Stromal cell of bone marrow (primary cell): ENCODE measurements around the gene C22orf39.

Experiments used
- DNase-seq: peaks from one replicate; pipeline ENCODE4 v3.0.0-alpha.2; 2012; ENCODE audit warnings: low read depth

Gene C22orf39

GRCh38 chr22:19398206-19398605 lies 49.3 kb downstream of the C22orf39 start:
- DNase-seq: peak; percentile 15

DNA sequence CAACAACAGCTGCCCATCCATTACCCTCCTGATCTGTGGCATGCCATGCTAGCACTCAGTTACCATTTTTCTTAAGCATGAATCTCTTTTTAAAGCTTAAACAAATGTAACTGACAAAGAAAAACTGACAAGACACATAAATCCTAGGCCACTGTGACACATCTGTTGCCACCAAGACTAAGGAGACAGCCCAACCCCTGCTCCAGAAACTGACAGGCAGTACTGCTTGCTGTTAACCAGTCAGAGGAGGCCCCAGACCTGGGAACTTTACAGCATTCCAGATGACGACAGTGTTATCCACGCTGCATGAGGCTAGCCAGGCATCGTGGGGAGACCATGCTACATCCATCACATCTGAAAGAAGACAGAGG lies 49.8 kb downstream of the C22orf39 start:
- DNase-seq: no peak

- no peak for DNase-seq
Observed at GRCh38 chr22:19396934-19397733, 50.4 kb downstream of the C22orf39 start.

DNA sequence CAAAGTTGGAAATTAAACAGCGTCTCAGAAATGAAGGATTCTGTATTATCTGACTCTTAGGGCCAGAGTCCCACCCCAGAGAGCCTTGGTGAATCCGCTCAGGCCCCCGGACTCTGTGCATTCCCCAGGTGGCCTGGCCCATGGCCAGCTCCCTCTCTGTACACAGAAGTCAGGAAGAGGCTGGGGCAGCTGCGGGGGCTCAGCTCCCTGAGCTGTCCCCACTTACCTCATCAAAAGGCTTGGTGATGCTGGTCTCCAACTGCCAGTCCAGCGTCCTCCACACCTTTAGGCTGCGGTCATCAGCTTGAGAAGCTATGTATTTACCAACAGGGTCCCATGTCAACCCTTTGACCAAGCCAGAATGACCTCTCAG lies 51.0 kb downstream of the C22orf39 start:
- DNase-seq: no peak

DNA sequence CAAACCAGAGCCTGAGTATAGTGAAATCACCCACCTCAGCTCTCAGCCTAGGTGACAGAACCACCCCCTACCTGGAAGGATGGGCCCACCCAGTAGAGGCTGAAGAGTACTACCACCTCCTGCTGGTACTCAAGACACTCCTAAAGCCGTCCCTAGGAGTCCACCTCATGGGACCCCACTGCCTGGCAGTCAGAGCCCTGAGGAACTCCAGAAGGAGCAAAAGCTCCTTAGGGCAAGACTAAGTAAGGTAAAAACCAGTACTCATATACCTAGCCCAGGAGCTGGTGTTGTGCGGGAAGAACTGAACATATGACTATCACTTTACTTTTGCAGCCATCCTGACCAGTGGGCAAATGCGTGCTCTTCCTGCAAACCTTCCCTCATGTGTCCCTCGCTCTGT lies 52.2 kb downstream of the C22orf39 start:
- no peak for DNase-seq

DNA sequence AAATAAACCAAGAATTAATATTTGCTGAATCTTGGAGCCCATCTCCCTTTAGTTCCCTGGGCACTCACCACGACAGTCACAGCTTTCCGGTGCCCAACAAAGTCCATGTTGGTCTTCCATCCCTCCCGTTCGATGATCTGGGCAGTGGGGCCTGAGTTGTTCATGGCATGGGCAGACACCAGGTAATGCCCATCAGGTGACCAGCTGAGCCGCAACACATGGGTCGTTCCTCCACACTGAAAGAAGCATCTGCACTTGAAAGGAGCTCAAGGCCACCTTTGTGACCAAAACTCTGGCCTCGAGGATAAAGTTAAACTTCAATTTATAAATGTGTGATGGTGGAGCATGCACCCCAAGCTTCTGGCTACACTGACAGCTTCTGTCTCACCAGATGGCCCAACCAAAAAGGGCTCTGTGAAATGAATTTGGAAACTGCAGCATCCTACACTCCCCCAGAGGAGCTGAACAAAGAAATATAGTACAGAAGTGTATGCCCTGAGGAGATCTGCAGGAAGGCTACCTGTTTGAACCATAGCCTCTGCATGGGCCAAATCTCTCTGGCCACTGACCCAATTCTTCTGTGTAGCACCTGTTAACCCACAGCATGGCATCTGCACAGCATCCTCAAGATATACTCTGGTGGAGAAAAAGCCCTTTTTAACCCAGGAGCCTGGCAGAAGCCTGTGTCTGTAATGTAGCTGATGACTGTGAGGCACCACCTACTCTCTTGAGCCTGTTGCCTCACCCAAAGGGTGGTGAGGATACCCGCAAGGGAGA lies 53.0 kb downstream of the C22orf39 start:
- DNase-seq: no peak

GRCh38 chr22:19393704-19394103 lies 53.8 kb downstream of the C22orf39 start:
- no peak for DNase-seq
